ENCODE measurements around the gene C2orf68.

DNA sequence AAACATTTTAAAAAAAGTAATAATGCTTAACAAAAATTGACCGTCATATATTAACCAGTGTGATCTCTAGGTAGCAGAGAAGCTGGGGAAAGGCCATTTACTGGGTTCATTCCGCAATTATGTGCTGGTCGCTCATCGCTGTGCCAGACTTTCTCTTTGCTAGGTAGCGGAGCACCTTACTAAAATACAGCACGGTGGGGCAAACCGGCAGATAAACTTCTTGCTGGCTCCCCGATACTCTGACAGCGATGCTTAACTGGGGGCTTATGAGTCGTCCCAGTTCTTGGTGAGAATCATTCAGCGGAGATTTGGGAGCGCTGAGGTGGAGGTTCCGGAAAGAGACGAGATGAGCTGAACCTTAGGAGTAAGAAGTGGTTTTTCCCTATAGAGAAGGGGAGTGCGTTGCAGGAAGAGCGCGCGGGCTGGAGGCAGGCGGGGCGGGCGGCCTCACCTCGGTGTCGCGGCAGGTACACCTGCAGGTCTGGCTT is 605 bp downstream of the C2orf68 start:
- TF ChIP-seq MXI1 (IDR thresholded peaks at IDR 0.05; ENCODE audit: low read depth, low read length), result no peak
- TF ChIP-seq, protein P1, sequence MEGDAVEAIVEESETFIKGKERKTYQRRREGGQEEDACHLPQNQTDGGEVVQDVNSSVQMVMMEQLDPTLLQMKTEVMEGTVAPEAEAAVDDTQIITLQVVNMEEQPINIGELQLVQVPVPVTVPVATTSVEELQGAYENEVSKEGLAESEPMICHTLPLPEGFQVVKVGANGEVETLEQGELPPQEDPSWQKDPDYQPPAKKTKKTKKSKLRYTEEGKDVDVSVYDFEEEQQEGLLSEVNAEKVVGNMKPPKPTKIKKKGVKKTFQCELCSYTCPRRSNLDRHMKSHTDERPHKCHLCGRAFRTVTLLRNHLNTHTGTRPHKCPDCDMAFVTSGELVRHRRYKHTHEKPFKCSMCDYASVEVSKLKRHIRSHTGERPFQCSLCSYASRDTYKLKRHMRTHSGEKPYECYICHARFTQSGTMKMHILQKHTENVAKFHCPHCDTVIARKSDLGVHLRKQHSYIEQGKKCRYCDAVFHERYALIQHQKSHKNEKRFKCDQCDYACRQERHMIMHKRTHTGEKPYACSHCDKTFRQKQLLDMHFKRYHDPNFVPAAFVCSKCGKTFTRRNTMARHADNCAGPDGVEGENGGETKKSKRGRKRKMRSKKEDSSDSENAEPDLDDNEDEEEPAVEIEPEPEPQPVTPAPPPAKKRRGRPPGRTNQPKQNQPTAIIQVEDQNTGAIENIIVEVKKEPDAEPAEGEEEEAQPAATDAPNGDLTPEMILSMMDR (IDR thresholded peaks at IDR 0.05), result no peak
- TF ChIP-seq POLR2AphosphoS5 (IDR thresholded peaks at IDR 0.05; ENCODE audit: low read depth, low read length), result no peak
- TF ChIP-seq, protein P2, sequence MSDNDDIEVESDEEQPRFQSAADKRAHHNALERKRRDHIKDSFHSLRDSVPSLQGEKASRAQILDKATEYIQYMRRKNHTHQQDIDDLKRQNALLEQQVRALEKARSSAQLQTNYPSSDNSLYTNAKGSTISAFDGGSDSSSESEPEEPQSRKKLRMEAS (IDR thresholded peaks at IDR 0.05; ENCODE audit: low read depth), result no peak
- TF ChIP-seq FOSL2 (IDR thresholded peaks at IDR 0.05; ENCODE audit: borderline replicate concordance, low read depth), result no peak
